Hepatic stellate cell (primary cell): ENCODE data around the gene CFAP100.

Experiments used
- DNase-seq: peaks from one replicate; pipeline ENCODE4 v3.0.0; 2011; ENCODE audit warnings: low spot score

Gene CFAP100

DNA sequence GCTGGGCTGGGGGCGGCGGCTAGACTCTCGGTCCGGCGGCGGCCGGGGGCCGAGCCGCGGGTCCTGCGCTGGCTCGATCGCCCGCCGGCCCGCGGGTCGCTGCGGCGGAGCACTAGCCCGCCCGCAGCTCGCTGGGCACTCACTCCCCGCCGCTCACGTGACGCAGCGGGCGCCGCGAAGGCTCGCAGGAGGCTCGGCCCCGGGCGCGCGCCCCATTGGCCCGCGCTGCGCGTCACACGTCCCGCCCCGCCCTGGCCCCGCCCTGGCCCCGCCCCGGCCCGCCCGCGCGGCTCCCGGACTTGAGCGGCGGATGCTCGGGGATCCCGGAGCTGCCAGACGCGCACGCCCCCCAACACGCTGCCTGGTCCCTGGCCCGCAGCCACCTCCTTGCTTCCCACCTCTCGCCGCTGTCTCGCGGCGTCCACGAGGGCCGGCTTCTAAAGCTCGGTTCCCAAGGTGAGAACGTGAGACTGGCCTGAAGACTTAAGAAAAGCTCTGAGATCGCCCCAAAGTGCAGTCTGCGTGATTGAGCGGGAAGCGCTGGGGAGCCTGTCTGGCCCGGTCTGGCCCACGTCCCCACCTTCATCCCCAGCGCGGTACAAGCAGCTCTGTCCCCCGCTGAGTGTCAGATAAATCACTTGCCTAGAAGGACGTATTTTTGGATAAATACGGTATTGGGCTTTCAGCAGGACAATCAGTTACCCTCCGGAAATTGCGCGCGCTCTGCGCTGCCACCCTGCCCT, 37.2 kb upstream of the CFAP100 start, which contains the start of gene KLF15:
TSS of gene KLF15 (minus strand) at position 114 of the 743 bp plus-strand sequence. CDS start 4,486 bp downstream, outside the sequence.
- DNase-seq: peak; percentile 96

GRCh38 chr3:126358038-126358815, 36.5 kb upstream of the CFAP100 start:
- no peak for DNase-seq

DNA sequence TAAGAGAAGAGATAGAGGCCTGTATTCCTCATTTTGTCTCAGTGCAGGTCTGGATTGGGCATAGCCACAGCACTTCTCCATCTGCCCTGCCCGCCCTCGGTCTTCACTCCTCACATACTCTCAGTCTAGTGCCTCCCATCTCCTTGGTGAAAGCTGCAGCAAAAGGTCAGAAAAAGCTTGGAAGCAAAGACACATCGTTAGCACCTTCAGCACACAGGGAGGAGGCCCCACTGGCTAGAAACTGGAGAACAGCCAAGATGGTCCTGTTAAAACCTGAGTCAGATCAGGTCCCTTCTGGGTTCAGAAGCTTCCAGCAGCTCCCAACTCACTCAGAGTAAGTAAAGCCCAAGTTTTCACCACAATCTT, 35.9 kb upstream of the CFAP100 start:
- DNase-seq: no peak

GRCh38 chr3:126360046-126360713, 34.5 kb upstream of the CFAP100 start:
- DNase-seq: no peak

GRCh38 chr3:126360714-126361060, 34.0 kb upstream of the CFAP100 start:
- DNase-seq: no peak

GRCh38 chr3:126361211-126361610, 33.5 kb upstream of the CFAP100 start:
- DNase-seq: no peak

- DNase-seq: no peak
Observed at GRCh38 chr3:126364130-126364695, 30.5 kb upstream of the CFAP100 start.

DNA sequence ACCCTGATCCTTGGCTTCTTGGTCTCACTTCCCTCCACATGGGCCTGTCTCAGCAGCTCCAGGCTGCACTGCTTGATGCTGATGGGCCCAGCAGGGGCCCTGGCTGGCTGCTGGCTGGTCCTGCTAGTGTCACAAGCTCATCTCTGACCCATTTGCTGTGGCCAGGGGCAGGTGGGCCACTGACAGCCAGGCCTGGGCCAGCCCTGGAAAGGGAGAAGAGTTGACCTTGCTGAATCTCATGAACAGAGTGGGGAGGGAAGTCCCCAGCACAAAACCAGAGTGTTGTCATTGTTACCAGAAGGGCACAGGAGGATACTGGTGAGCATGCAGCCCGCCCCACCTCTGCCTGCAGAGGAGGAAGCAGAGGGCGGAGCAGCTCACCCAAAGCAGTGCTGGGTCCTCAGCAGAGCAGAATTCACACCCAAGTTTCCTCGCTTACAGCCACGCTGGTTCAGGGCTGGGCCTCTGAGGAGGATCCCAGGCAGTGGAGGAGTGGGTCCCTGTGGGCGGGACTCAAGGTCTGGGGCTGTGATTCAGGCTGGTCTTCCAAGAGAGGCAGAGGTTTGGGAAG, 29.9 kb upstream of the CFAP100 start:
- no peak for DNase-seq

DNA sequence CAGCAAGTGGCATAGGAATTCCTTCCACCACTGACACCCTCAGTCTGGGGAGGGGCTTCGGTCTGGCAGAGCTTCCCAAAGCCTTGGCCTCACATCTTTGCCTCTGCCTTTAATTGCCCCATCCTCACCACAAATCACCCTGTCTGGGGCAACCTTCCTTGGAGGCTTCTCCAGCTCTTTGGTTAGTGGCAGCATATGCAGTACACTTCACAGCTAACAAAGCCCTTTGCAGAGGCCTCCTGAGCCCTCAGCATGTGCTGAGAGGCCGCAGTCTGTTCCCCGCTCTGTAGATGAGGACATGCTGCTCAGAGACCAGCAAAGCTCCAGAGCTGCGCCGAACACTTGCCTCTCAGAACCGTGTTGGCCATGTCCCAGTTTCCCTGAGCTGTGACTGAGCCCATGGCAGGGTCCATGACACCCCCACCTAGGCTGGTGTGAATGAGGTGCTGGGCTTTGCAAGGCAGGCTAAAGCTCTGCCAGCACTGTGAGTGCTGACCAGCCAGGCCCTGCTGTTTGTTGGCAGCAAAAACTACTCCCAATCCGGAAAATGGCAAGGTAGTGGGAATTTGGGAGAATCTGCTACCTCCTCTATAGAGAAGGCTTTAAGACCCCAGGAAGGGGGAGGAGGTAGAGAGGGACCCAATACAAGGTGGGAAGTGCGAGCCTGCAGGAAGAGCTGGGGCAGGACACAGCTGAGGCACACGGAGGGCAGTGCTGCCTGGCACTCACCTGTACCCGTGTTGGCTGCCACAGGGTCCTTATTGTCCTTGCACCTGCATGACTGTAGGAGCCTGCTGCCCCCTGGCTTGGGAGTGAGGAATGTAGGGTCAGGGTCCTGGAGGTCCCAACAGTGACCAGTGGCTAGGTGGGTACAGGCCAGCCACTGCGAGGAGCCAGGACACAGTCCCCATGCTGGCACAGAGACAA, 29.1 kb upstream of the CFAP100 start:
- no peak for DNase-seq

- no peak for DNase-seq
Observed at GRCh38 chr3:126367316-126367805, 27.3 kb upstream of the CFAP100 start.

- DNase-seq: no peak
Observed at GRCh38 chr3:126369490-126369889, 25.2 kb upstream of the CFAP100 start.

GRCh38 chr3:126370055-126370454, 24.7 kb upstream of the CFAP100 start:
- DNase-seq: no peak

DNA sequence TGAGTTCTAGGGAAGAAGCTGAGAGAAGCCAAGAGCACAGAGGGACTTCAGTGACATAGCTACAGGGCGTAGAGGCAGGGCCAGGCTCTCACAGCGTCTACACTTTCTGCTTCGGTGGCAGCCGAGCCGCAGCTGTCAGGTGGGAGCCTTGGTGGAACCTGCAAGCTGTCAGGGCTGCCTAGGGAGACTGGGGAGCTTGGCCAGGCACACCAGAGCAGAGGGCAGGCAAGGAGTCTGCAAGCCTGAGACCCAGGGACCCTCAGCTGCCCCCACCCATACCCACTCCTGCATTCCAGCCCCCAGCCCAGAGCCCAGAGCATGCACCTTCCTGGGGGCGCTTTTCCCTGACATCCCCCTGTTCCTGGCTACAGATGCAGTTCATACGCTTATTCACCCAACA, 24.1 kb upstream of the CFAP100 start:
- DNase-seq: no peak

- no peak for DNase-seq
Observed at GRCh38 chr3:126371096-126371705, 23.5 kb upstream of the CFAP100 start.

GRCh38 chr3:126372413-126373145, 22.1 kb upstream of the CFAP100 start:
- DNase-seq: no peak

- no peak for DNase-seq
Observed at GRCh38 chr3:126373146-126373613, 21.5 kb upstream of the CFAP100 start.

DNA sequence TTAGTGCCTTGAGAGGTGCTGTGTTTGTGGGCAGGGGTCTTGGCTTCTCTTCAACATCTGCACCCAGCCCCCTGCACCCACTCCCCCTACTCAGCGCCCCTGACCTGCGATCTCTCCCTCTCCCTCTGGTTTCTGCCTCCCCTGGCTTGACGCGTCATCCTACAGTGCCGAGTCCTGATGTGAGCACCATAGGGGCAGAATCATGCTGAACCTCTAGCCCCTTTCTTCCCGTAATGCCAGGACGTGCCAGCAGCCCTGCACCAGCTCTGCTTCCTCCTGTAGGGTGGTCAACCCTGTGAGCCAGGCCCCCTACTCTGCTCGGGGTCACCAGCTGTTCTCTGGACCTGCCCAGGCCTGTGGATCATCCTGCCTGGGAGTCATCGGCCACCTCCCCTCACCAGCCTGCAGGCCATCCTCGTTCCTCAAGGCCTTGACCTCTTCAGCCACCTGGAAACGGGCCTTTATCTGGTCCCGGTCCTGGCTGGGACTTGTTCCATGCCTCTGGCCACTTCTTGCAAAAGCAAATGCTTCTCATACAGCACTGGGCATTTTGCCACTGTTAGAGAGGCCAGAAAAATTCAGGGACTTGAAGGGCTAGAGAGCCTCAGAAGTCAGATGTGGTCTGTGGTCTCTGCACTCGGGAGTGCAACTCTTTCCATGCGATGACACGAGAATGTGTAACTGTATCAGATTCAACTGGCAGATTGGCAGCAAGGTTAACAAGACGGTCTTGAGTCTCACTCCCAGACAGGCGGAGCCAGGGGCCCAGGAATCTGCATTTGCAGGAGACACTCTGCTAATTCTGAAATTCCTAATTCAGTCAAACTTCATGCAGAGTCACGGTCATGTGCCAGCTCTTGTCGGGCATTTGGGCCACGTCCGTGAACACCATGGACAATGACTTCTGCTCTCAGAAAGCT, 20.8 kb upstream of the CFAP100 start:
- no peak for DNase-seq

GRCh38 chr3:126375835-126376331, 18.8 kb upstream of the CFAP100 start:
- no peak for DNase-seq
